NCI-H526 (cell line): ENCODE data around the gene CD151.

Experiments
- DNase-seq, 2 experiments: peaks; one replicate each; lab custom pipeline; 2025; lab: John Stamatoyannopoulos, UW

CD151 gene

GRCh38 chr11:797296-798092 lies 35.3 kb upstream of the CD151 start:
- DNase-seq: peak; percentile 81 to 94

GRCh38 chr11:798093-798713 lies 34.5 kb upstream of the CD151 start, which contains the start of gene SLC25A22:
TSS of gene SLC25A22 (minus strand) at chr11:798281. CDS start at chr11:795006, 3,275 bp downstream.
- DNase-seq: peak in 1 of 2 experiments; percentile 92

GRCh38 chr11:799641-800316 lies 33.0 kb upstream of the CD151 start:
- DNase-seq: no peak

GRCh38 chr11:800473-800872 lies 32.3 kb upstream of the CD151 start:
- no peak for DNase-seq

- no peak for DNase-seq
Measured at GRCh38 chr11:801097-801780, 31.5 kb upstream of the CD151 start.

GRCh38 chr11:802018-802617 lies 30.6 kb upstream of the CD151 start:
- no peak for DNase-seq

- DNase-seq: no peak
Measured at GRCh38 chr11:802693-803466, 29.9 kb upstream of the CD151 start.

GRCh38 chr11:803467-803742 lies 29.3 kb upstream of the CD151 start:
- DNase-seq: no peak

- peak; percentile 71 to 93 for DNase-seq
Measured at GRCh38 chr11:803770-804598, 28.8 kb upstream of the CD151 start.

GRCh38 chr11:804599-804964 lies 28.2 kb upstream of the CD151 start:
- peak in 1 of 2 experiments; percentile 75 for DNase-seq

GRCh38 chr11:808427-809286 lies 24.1 kb upstream of the CD151 start:
- DNase-seq: no peak

GRCh38 chr11:809287-810039 lies 23.3 kb upstream of the CD151 start, which contains the start of gene RPLP2:
TSS of gene RPLP2 (plus strand) at chr11:809967. CDS start at chr11:810235, 268 bp downstream.
- peak; percentile 97 to 99 for DNase-seq

GRCh38 chr11:810040-810567 lies 22.6 kb upstream of the CD151 start:
- no peak for DNase-seq

GRCh38 chr11:811446-812245 lies 21.1 kb upstream of the CD151 start:
- no peak for DNase-seq

- no peak for DNase-seq
Measured at GRCh38 chr11:812390-812789, 20.4 kb upstream of the CD151 start.

GRCh38 chr11:813072-813455 lies 19.7 kb upstream of the CD151 start:
- DNase-seq: no peak

GRCh38 chr11:813456-814096 lies 19.2 kb upstream of the CD151 start:
- DNase-seq: no peak
